Astrocyte (in vitro differentiated cells and primary cell): Measurements from ENCODE around the gene DBP. TPM values are rescaled to one million over a fixed set of nuclear protein-coding genes. Genes with fewer than 3 reads are reported as not detected.

Experiments used
- DNase-seq: peaks from one replicate; pipeline ENCODE4 v3.0.0-alpha.2; 2010; ENCODE audit warnings: low read depth
- FAIRE-seq: peaks from 2 replicates; lab custom pipeline; 2011; peaks lifted over from hg19 to GRCh38; lab: Jason Lieb, UNC
- H2AFZ ChIP-seq: 2 replicates; pipeline ENCODE4 v1.6.0; 2012; ENCODE audit warnings: low read depth, low read length, inconsistent platforms
- H3K27ac ChIP-seq: 2 replicates; pipeline ENCODE4 v1.5.1; 2011; ENCODE audit warnings: low read depth, low read length, inconsistent platforms
- H3K27me3 ChIP-seq: 2 replicates; pipeline ENCODE4 v1.6.0; 2011; ENCODE audit warnings: low read length, inconsistent platforms; ENCODE audit not compliant: insufficient read depth
- H3K36me3 ChIP-seq: 2 replicates; pipeline ENCODE4 v1.5.1; 2011; ENCODE audit warnings: low read length, inconsistent platforms; ENCODE audit not compliant: insufficient read depth
- H3K4me1 ChIP-seq: 2 replicates; pipeline ENCODE4 v1.5.1; 2011; ENCODE audit warnings: low read length, inconsistent platforms; ENCODE audit not compliant: insufficient read depth
- H3K4me2 ChIP-seq: 2 replicates; pipeline ENCODE4 v1.6.0; 2012; ENCODE audit warnings: low read length, inconsistent platforms
- H3K4me3 ChIP-seq: 2 replicates; pipeline ENCODE4 v1.5.1; 2011; ENCODE audit warnings: low read depth, mild to moderate bottlenecking, low read length, inconsistent platforms; ENCODE audit not compliant: insufficient read depth
- H3K79me2 ChIP-seq: 2 replicates; pipeline ENCODE4 v1.6.0; 2012; ENCODE audit warnings: mild to moderate bottlenecking, low read length, inconsistent platforms; ENCODE audit not compliant: insufficient read depth
- H3K9ac ChIP-seq: 2 replicates; pipeline ENCODE4 v1.6.0; 2012; ENCODE audit warnings: mild to moderate bottlenecking, low read length, inconsistent platforms
- H3K9me3 ChIP-seq: 2 replicates; pipeline ENCODE4 v1.5.1; 2012; ENCODE audit warnings: low read depth, mild to moderate bottlenecking, low read length, inconsistent platforms; ENCODE audit not compliant: insufficient read depth
- H4K20me1 ChIP-seq: 2 replicates; pipeline ENCODE4 v1.6.0; 2012; ENCODE audit warnings: low read length, inconsistent platforms; ENCODE audit not compliant: insufficient read depth
- H3K27ac Mint-ChIP-seq: one replicate; pipeline ENCODE4 v1.8.0; 2021; ENCODE audit warnings: mild to moderate bottlenecking, mixed read lengths; ENCODE audit not compliant: unreplicated experiment
- H3K27me3 Mint-ChIP-seq: one replicate; pipeline ENCODE4 v1.8.0; 2021; ENCODE audit warnings: low read depth, mixed read lengths; ENCODE audit not compliant: unreplicated experiment
- H3K36me3 Mint-ChIP-seq: one replicate; pipeline ENCODE4 v1.8.0; 2021; ENCODE audit warnings: low read depth, mixed read lengths; ENCODE audit not compliant: unreplicated experiment
- H3K4me1 Mint-ChIP-seq: one replicate; pipeline ENCODE4 v1.8.0; 2021; ENCODE audit warnings: low read depth, mixed read lengths; ENCODE audit not compliant: unreplicated experiment
- H3K4me3 Mint-ChIP-seq: one replicate; pipeline ENCODE4 v1.8.0; 2021; ENCODE audit warnings: mild to moderate bottlenecking, moderate library complexity, mixed read lengths; ENCODE audit not compliant: unreplicated experiment
- H3K9me3 Mint-ChIP-seq: one replicate; pipeline ENCODE4 v1.8.0; 2021; ENCODE audit warnings: mild to moderate bottlenecking, mixed read lengths; ENCODE audit not compliant: unreplicated experiment
- CTCF ChIP-seq: IDR thresholded peaks from 2 replicates; pipeline ENCODE4 v1.5.1; 2011; ENCODE audit warnings: low read depth, mild to moderate bottlenecking, inconsistent platforms, low read length, moderate library complexity; ENCODE audit not compliant: insufficient read depth
- EZH2 ChIP-seq: IDR thresholded peaks from 2 replicates; pipeline ENCODE4 v1.6.1; 2012; ENCODE audit warnings: mild to moderate bottlenecking, low read length, inconsistent platforms; ENCODE audit not compliant: insufficient read depth
- total RNA-seq: library from RNA; stranded (reverse); gene quantifications from 2 replicates; pipeline ENCODE4 v1.2.1, GENCODE V29; 2021

Gene DBP
- total RNA-seq, 1 donor from 2014 or later = 1.2 TPM

GRCh38 chr19:48619692-48620585 lies 17.2 kb downstream of the DBP start:
- Histone ChIP-seq H3K27ac (peak overlapping the region; percentile 89), H3K9ac (peak overlapping the region; percentile 93), H3K79me2 (peaks cover 59% of the 10 kb centered on the region), H3K27me3 (no peaks in the 10 kb centered on the region), H3K4me2 (peak overlapping the region; percentile 95), H4K20me1 (peaks cover 39% of the 10 kb centered on the region), H3K4me1 (peaks cover 43% of the 10 kb centered on the region), H2AFZ (peak overlapping the region; percentile 61), H3K9me3 (no peaks in the 10 kb centered on the region), H3K36me3 (peaks cover 21% of the 10 kb centered on the region), H3K4me3 (peak overlapping the region; percentile 99)
- Mint-ChIP-seq H3K9me3 (no peaks in the 10 kb centered on the region), H3K4me1 (peaks cover 34% of the 10 kb centered on the region), H3K27ac (peak overlapping the region; percentile 99), H3K27me3 (no peaks in the 10 kb centered on the region), H3K36me3 (peaks cover 16% of the 10 kb centered on the region), H3K4me3 (peak overlapping the region; percentile 99)
- TF ChIP-seq EZH2 (no peak), CTCF (peak; percentile 2)
- DNase-seq (no peak), FAIRE-seq (no peak)

GRCh38 chr19:48618916-48619691 lies 18.1 kb downstream of the DBP start, which contains the start of the genes RPL18 and SPHK2:
TSS of gene RPL18 (minus strand) at chr19:48619178. CDS start at chr19:48619143, 35 bp downstream.
TSS of gene SPHK2 (plus strand) at chr19:48619506. CDS start at chr19:48620515, 1,009 bp downstream.
- Histone ChIP-seq H3K79me2 (peaks cover 51% of the 10 kb centered on the region), H3K4me3 (peak within 1 kb of the TSS; percentile 99), H4K20me1 (peaks cover 46% of the 10 kb centered on the region), H3K27ac (peak within 1 kb of the TSS; percentile 89), H3K9me3 (no peaks in the 10 kb centered on the region), H3K4me2 (peak within 1 kb of the TSS; percentile 95), H3K27me3 (no peaks in the 10 kb centered on the region), H3K4me1 (peaks cover 46% of the 10 kb centered on the region), H2AFZ (peak within 1 kb of the TSS; percentile 61), H3K36me3 (peaks cover 21% of the 10 kb centered on the region), H3K9ac (peak within 1 kb of the TSS; percentile 99)
- FAIRE-seq (peak; percentile 76), DNase-seq (peak; percentile 99)
- peak within 1 kb of the TSS; percentile 99 for H3K27ac Mint-ChIP-seq
- H3K4me3 Mint-ChIP-seq = peak within 1 kb of the TSS; percentile 99
- H3K36me3 Mint-ChIP-seq = peaks cover 16% of the 10 kb centered on the region
- H3K9me3 Mint-ChIP-seq = no peaks in the 10 kb centered on the region
- no peak for TF ChIP-seq CTCF
- TF ChIP-seq EZH2 = no peak
- H3K27me3 Mint-ChIP-seq = no peaks in the 10 kb centered on the region
- peaks cover 37% of the 10 kb centered on the region for H3K4me1 Mint-ChIP-seq
